COLO829 (cell line): ENCODE data around the gene MLLT10.

Source experiments
- DNase-seq: peaks from one replicate; pipeline ENCODE4 v3.0.0; 2012; ENCODE audit warnings: low spot score

The MLLT10 gene

DNA sequence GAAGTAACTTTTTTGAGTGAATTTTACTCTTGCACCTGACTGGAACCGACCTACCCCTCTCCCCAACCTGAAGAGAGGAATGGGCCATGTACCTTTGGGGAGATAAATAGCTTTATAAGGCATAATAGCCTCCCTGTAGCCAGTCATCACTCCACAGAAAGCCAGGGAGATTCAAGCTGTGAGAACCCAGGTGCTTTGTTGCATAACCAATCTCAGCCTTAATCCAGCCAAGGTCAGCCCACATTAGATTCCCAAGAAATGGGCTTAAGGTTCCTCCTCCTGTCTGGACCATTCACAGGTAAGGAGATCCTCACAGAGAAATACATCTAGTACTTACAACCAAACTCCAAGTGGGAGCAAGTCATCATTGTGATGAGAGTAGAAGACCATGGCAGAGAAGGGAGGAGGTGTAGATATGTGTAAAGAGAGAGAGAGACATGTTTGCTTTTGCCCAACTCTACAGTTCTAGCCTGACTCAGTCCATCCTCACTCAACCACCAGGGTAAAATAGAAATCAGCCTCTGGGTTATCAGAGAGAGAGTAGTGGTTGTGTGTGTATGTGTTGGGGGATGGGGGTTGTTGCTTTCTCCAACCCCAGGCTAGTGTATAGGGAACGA lies 32.2 kb upstream of the MLLT10 start:
- no peak for DNase-seq

DNA sequence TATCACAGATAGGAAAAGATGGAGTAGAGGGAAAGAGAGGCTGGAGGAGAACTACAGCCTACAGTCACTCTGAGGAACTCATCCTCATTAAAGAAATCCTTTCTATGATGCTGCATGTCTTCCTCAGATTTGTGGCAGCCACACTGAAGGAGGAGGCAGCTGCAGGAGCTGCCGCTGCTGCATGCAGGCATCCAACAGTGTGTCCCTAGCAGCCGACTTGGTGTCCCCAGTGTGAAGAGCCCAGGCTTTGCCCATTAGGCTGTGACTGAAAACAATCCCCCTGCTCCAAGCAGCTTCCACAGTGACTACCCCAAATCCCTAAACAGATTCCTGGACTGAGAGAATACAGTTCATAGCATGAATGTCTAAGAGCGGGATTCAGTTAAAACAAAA lies 31.7 kb upstream of the MLLT10 start:
- DNase-seq: no peak

DNA sequence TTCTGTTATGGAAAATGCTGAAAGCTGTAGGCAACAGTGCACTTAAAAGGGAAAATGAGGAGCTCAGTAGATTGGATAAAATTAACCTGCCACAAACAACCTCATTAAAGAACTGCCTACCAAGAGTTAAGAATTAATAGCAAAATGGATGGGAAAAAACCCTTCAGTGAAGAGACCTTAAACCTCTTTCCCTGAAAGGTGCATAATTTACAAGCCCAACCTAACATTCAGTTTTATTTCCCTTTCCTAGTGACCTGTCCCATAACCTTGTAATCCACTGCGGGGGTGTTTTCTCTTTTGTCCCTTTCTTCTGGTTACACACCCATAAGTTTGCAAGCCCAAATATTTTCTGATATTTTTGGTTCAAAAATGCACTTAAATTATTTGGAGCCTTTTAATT lies 30.5 kb upstream of the MLLT10 start:
- no peak for DNase-seq

DNA sequence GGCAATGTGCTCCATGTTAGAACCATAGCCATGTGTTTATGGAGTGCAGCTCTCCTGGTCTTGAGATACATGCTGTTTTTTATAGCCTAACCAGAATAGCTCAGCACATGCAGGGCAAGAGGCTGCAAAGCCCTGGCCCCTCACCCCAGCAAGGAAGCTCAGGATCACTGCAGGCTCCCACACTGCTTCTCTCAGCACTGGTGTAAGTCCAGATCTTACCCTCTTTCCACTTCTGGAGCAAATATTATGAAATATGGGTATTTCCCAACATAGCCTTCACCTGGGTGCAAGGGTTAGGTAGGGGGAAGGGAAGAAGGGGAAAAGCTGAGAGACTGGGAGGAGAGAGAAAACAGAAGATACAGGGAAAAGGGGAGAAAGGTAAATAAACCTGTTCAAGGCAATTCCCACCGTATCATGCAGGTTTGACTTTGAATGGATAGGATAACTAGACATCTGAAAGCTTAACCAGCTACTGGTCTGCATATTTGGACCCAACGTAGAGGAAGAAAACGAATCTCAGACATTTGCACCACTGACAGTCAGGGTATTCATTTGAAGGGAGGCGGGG lies 28.2 kb upstream of the MLLT10 start:
- DNase-seq: no peak

DNA sequence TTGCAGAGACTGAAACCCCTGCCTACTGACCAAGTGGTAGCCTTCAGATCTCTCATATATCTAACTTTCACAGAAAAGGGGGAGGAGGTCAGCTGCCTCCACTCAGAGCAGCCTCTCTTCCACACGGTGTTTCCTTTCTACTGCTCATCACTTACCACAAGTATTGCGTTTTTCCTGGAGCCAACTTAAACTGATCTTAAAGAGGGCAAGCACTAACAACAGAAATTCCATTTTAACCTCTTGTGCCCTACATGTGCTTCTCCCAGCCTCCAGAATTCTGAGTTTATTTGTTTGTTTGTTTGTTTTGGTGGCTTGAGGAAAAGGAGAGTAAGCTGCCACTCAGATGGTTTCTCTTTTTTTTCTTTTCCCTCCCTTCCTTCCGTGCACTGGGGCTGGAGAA lies 27.7 kb upstream of the MLLT10 start:
- no peak for DNase-seq

DNA sequence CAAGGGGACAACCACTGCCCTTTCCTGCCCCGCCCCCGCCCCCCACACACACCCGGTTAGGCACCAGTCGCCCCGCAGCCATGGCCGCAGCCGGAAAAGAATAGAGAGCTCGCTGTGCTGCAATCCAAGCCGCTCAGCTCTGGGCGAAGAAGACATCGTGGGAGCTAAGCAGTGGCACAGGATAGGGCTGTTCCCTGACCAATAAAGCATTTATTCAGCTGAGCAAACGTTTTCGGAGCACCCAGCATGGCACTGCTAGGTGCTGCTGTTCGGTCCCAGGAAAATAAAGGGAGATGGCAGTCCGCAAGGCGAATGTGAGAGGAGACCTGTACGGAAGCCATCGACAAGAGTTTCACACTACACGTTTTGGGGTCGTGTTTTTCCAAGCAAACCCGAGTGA lies 26.9 kb upstream of the MLLT10 start:
- no peak for DNase-seq

DNA sequence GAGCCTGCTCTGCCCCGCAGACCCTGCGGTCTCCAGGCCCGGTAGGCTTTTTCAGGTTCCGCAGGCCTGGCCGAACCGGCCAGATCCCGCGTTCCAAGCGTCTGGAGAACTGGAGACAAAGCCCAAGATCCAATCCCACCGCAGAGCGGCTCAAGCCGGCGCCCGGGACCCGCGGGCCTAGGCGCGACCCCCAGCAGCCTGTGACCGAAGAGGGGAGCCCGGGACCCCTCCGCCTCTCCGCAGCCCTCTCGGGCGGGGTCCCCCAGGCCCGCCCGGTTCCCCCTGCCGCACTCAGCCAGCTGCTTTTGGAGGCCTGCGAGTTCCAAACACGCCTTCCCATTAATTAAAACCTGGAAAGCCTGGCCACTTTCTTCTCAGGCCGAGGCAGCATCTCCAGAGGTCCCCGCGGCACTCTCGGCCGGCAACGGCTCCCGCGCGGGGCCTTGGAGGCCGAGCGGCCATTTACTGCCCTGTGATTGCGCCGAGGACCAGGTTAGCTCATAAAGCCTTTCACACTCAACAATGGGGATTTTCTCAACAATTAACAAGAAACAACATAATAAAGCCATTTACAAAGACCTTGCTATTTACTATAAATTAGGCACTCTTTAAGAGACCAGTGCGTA lies 25.2 kb upstream of the MLLT10 start:
- no peak for DNase-seq

DNA sequence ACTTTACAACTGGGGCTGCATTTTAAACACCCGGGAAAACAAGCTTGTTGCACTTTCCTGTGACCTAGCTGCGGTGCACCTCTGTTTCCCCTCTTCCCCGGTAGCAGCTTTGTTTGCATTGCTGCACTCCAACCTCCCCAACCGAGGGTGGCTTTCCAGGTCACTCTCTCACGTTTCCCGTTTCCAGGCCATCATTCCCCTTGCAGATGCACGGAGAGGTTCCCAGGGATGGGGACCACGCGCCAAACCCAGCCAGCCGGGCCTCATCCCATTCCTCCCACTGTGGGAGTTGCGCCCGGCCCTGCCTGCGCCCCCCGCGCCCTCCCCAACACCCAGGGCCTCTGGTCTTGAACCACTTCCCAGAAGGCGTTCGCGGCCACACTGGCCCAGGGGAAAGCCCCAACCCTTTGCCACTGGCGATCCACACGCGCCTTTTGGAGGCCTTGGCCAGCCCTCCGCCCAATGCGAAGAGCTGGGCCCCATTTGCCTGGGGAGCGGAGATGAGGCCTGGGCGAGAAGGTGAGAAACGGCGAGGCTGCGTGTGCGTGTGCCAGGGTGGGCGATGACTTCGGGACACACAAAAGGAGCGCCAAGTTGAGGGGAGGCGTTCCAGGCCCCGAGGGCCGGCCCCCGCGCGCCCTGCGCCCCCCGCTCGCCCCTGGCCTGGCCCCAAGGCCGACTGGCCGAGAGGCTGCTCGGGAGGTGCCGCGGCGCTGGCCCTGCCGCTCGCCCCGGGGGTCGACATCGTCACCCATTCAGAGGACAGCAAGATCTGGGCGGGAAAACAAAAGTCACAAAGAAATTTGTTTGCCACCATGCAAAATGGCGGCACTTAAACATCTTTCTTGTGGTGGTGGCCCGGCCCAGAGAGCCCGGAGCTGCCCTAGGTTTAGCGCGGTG lies 24.4 kb upstream of the MLLT10 start:
- no peak for DNase-seq

DNA sequence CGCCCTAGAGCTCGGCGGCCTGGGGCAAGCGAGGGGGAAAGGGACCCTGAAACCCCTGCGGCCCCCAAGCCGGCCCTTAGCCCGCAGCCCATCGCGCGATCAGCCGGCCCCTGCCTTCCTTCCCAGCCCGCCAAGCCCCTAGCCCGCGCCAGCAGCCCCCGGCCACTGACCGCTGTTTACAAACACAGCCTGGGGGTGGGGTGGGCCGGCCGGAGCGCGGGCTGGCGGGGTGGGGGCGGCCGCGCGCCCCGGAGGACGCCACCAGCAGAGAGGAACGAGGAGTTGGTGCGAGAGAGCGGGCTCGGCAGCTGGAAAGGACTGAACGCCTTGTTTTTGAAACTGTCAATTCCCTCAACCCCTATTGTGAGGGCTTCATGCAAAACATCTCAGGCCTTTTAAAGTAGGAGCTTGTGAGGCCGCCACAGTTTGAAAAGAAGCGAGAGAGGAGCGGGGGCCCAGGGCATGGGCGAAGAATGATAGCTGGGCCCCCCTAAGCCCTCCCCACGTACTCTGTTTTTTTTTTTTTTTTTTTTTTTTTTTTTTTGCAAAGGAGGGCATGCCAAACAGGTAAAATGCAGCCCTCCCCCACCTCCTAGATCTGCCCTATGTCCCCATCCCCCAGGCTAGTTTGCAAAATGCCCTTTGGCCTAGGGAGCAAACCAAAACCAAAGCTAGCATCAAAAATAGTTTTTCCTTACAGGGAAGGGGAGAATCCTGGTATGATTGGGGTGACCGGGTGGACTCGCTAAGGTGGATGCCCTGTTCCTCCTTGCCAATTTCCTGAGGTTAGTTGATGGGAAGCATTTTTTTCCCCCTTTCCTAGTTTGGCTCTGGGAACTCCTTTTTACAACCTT lies 23.6 kb upstream of the MLLT10 start:
- DNase-seq: no peak

DNA sequence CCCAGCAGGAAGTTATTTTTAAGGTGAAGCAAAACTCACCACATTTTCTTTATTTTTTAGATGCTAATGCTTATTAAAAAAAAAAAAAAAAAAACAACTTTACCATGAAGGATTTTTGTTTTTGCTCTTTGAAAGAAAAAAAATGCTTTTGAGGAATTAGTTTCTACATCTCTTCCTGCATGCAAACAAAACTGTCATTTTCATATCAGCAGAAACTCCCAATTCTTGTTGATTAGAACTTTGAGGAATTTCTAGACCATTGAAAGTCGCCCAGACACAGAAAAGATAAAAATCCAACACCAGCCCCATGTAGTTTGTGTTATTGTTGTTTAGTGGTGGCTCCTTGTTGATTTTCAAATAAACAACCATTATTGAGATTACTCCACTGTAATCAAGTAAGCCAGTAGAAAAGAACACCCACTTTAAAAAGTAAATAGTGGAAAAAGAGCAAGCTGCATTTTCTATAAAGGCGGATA lies 22.9 kb upstream of the MLLT10 start:
- no peak for DNase-seq

DNA sequence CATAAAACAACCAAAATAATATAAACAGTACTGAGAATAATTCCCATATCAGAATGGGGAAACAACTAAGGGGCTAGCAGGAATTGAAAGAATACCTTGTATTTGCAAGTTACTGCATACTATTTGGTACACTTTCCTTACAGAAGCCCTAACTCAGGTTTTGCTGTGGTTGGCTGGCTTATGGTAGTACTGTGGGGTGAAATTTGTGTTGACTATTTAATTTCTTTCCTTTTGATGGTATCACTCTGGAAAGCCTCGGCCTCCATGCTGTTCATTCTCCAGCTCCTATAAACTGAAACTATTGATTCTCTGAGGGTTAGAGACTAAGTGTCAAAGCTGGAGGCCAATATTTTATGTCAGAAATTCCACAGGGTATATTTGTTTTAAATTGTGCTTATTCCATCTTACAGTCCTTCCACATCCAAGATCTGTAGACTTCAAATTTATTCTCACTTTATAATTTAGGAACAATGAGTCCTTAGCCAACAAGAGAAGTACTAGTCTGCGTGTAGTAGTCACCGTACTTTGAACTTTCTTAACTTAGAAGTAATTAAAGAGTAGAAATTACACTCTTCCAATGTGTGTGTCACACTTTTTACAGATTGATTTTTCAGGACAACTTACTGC lies 22.0 kb upstream of the MLLT10 start:
- no peak for DNase-seq

DNA sequence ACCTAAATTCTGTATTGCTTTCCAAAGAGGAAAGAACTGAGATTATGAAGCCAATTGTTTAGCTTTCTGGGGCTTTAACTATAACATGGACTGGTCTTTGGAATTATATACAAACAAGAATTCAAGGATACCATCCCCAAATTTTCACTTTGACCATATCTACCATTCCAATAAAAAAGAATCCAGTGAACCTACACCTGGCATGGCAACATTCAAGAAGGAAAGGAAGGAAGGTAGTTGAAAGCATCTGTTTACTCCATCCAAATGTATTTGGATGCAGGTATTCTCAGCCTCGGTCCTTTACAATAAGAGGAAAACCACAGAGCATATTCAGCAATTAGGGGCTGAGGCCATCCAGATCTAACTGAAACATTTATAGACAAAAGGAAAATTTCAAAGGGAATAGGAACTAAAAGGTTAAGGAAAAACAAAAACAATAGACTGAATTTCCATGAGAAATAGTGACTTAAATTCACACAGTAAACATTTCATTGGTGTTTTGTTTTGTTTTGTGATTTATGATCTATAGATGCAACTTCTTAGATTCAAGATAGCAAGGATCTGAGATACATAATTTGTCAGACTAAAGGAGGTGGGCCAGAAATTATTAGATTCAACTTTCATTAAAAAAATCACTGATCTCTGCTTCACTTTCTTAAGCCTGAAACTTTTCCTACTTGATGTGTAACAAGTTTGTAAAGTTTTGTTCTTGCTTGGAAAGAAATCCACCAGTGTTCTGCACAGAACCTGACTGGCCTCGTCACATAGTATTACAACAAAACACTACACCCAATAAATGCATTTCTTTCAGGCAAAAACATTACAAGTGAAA lies 21.2 kb upstream of the MLLT10 start:
- DNase-seq: no peak

DNA sequence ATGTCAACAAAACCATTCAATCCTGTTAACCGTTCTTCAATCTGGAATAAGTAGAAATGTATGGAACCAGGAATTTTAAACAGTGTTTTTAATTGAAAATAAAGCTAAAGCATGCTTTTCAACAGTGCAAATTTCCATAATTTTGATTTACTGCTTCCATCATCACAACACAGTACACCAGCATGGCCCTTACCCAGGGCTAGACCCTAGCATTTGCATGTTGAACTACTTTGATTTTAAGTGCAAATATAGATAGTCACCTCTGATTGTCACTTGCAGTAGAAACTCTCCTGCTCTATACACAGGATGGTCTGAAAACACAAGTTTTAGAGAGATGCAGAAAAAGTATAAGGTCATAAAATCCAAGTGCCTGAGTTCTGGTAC lies 20.6 kb upstream of the MLLT10 start:
- no peak for DNase-seq

DNA sequence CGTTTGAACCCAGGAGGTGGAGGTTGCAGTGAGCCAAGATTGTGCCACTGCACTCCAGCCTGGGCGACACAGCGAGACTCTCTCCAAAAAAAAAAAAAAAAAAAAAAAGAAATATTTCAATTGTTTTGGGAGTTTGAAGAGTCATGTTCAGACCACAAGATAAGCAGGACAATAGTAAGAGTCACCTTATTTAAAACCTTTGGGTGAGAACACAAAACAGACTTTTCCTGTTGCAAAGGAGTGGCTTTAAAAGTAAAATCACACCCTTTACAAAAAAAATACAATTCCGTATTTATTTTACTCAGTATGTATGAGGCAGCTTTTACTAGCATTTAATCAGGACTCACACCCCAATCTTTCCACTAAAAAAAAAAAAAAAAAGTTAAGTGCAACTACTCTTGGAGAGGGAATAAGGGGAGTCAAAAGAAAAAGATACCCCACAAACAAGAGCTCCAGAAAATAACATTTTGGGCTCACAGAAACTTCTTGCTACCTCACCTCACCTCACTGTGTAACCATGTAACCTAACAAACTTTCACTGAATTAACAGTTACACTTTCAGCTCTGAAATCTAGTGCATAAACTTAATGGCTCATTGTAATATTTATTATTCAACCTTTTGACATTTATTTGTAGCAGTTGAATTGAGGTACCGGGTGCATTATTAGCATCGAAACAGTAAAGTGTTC lies 19.8 kb upstream of the MLLT10 start:
- DNase-seq: no peak

DNA sequence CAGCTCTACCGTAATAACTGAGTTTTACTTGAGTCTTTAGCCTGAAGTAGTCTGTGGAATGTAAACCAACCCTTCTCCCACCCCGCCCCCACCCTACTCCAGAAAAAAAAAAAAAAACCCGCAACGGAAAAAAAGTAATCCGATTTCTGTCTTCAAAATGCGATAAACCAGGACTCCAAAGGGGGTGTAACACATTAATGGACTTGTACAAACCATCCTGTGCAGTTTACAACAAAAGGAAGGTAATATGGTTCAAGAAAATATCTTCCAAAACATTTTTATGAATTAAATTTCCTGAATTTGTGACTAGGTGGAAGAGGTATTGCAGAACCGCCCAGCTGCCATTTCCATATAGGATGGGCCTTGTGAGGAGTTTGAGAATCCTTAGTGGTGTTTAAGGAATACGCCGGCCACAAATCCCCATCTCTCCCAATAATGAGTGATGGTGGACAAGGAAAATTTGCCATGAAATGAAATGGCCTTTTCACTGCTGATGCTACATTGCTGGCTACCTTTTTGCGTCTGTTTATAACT lies 19.1 kb upstream of the MLLT10 start:
- no peak for DNase-seq

DNA sequence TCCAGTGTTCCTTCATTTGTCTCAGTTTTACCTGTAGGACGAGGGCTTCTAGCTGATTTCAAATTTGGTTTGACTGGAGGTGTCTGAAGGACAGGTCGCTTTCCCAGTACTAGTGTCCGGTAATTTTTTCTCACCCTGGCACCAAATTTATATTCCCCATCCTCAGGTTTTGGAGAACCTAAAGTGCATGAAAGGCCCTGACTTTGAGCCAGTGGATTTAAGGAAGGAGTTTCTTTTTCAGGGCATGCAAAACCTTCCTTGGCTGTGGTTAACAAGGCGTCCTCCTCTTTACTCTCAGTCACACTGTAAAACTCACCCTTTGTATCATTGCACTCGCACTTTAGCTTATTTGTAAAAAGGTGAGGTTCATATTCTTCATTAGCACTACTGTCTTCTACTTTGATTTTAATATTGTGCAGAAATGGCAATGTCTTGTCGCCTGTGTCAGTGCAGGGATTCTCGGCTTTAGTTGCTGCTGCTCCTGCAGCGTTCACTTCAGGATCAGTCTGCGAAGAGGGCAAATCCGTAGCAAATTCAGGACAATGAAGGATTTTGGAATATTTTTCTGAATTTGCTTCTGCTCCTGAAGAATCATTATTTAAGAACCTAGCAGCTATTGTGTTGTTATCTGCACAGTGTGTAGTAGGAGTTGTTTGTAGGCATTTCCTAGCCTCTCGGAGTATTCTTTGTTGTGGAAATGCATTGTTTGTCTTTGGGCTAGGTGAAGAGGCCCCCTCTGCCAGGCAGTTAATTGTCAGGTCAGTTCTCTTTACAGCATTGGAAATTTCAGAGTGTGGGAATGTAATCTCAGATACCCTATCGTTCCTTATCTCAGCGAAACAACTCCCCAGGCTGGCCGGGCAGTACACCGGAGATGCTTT lies 18.4 kb upstream of the MLLT10 start:
- no peak for DNase-seq

DNA sequence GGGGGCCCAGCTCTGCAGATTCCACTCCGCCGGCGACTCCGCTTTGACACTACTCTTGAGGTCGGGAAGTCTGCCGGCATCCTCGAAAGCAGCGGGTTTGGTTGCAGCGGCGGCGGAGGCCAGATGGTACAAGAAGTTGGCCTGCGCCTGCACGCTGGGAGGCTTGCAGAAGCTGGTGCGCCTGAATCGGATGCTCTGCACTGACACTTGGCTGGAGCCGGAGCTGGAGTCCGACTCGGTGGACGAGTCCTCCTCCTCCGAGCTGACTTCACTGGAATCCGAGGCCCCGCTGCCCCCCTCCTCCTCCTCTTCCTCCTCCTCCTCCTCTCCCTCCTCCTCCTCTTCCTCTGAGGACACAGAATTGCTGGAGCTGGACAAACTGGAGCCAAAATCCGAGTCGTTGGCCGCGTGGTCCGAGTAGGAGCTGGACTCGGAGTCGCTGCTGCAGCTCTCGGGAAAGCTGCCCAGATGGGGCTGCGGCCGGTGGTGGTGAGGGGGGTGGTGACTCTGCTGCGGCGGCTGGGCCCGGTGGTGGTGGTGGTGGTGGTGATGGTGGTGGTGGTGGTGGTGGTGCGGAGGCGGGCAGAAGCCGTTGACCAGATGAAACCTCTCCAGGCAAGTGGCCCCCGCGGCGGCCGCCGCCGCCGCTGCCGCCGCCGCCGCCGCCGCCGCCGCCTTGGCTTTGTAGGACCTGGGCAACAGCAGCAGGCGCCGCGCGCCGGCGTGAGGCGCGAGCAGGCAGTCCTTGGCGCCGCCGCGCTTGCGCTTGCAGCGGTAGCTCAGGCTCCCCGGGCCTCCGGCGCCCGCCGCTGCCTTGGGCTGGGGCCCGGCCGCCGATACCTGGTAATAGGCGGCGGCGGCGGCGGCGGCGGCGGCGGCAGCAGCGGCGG lies 17.5 kb upstream of the MLLT10 start:
- no peak for DNase-seq
